ENCODE data around the gene CDS2.
A peak's percentile ranks its signal among the peaks of the same experiment; 100 is the strongest.

CDS2 gene

GRCh38 chr20:5214826-5215225 is 88.0 kb downstream of the CDS2 start:
- DNase-seq, result no peak

- DNase-seq, result no peak
Observed at GRCh38 chr20:5215672-5216304, 89.0 kb downstream of the CDS2 start.

- DNase-seq, result no peak
Observed at GRCh38 chr20:5216663-5217062, 89.9 kb downstream of the CDS2 start.

- no peak for DNase-seq
Observed at GRCh38 chr20:5217616-5218015, 90.8 kb downstream of the CDS2 start.

- DNase-seq, result no peak
Observed at GRCh38 chr20:5220321-5221060, 93.7 kb downstream of the CDS2 start.

- no peak for DNase-seq
Observed at GRCh38 chr20:5221061-5221430, 94.2 kb downstream of the CDS2 start.

- DNase-seq, result peak; percentile 44
Observed at GRCh38 chr20:5222919-5223634, 96.3 kb downstream of the CDS2 start.

- DNase-seq, result no peak
Observed at GRCh38 chr20:5230544-5230943, 103.7 kb downstream of the CDS2 start.

GRCh38 chr20:5234158-5234557 is 107.3 kb downstream of the CDS2 start:
- no peak for DNase-seq

- no peak for DNase-seq
Observed at GRCh38 chr20:5234978-5235377, 108.2 kb downstream of the CDS2 start.
